ENCODE results near the gene UCK1.

The UCK1 gene

DNA sequence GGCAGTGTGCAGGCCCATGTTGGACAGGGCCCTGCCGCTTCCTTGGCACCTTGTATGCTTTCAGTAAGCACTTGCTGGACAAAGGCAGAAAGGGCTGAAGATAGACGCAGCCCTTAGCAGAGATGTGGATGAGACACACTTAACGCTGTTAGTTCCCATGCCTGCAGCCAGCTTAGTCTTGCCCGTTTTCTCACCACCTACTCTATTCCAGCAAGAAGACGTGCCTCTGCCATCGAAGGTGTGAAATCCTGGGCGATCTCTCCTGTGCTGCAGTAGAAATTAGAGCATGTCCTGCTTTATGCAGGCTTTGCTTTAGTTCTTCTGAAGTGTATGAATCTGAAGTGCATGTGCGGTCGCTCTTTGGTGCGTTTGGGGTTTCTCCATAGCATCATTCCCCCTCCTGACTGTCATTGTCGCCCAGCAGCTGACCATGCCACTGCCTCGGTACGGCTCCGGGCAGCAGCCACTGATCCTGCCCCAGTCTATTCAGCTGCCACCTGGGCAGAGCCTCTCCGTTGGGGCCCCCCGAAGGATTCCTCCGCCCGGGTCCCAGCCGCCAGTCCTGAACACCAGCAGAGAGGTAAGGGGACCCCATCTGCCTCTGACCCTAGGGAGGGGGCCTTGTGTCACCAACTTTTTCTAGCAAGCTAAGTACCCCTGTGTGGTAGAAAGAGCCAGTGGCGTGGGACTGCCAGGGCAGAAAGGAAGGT is 39.9 kb downstream of the UCK1 start:
- H2AK5ac ChIP-seq (ENCODE audit: low read length, severe bottlenecking) = no peak overlapping the region
- no peak for DNase-seq
- no peak overlapping the region for H2BK5ac ChIP-seq (ENCODE audit: low read depth, low read length, poor library complexity, severe bottlenecking)
- H3K23ac ChIP-seq (ENCODE audit: low read length in 2 of 2) = no peak overlapping the region
- no peak overlapping the region for H2AFZ ChIP-seq (ENCODE audit: low read depth, low read length)
- no peak overlapping the region for H3K14ac ChIP-seq (ENCODE audit: low read length in 2 of 2)
- H2BK120ac ChIP-seq (ENCODE audit: low read depth, low read length) = no peak overlapping the region
- H3K9me3 ChIP-seq (ENCODE audit: control insufficient read depth, low read length) = no peaks in the 10 kb centered on the region
- H2BK12ac ChIP-seq (ENCODE audit: low read length in 2 of 2) = no peak overlapping the region
- H3K4me3 ChIP-seq (ENCODE audit: insufficient read depth in 1 of 2, low read depth in 1 of 2, low read length in 2 of 2) = no peak overlapping the region
- no peak overlapping the region for H3K27ac ChIP-seq (ENCODE audit: low read length, poor library complexity, severe bottlenecking)
- no peak overlapping the region for H3K18ac ChIP-seq (ENCODE audit: low read depth in 1 of 2, low read length in 2 of 2)
- no peak overlapping the region for H4K91ac ChIP-seq (ENCODE audit: low read length)
- WGBS = 98% methylated on average over 20 of the region's 20 CpGs
- no peak overlapping the region for H3K4me2 ChIP-seq (ENCODE audit: low read length, poor library complexity, severe bottlenecking)
- peaks cover 98 to 99% of the 10 kb centered on the region in 2 experiments for H3K36me3 ChIP-seq (ENCODE audit: control insufficient read depth in 1 of 2, insufficient read depth in 2 of 2, low read depth in 1 of 2, low read length in 2 of 2)
- H2BK15ac ChIP-seq (ENCODE audit: low read depth, poor library complexity, severe bottlenecking) = no peak overlapping the region
- H3K27me3 ChIP-seq (ENCODE audit: control insufficient read depth in 1 of 2, insufficient read depth in 1 of 2, low read length in 2 of 2) = no peaks in the 10 kb centered on the region
- H3K9ac ChIP-seq (ENCODE audit: low read length) = no peak overlapping the region
- no peak overlapping the region for H4K8ac ChIP-seq (ENCODE audit: low read length)
- H3K4ac ChIP-seq (ENCODE audit: low read depth in 1 of 2, low read length in 2 of 2) = no peak overlapping the region
- H3K79me1 ChIP-seq (replicated peaks; ENCODE audit: low read length, poor library complexity, severe bottlenecking) = peaks cover 56% of the 10 kb centered on the region
- no peaks in the 10 kb centered on the region for H3K4me1 ChIP-seq (ENCODE audit: control insufficient read depth, insufficient read depth, low read depth, low read length)

DNA sequence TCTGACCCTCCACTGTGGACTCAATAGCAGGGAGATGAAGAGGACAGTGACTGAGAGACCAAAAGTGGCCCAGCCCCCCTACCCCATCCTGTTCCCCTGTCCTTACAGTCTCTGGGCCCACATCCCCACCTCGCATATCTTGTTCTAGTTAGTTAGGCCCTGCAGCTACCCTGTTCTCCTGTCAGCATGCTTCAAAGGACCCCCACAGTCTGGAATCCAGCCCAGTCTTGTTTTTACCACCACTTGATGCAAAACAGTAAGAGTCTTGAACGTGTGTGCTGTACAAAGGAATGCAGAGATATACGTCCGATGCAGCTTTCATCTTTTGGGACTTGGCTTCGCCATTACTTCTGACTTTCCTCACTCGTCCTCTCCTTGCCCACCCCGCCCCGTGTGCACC is 40.5 kb downstream of the UCK1 start:
- Histone ChIP-seq H3K36me3 (ENCODE audit: control insufficient read depth in 1 of 2, insufficient read depth in 2 of 2, low read depth in 1 of 2, low read length in 2 of 2) (peaks cover 98 to 99% of the 10 kb centered on the region in 2 experiments), H3K4me3 (ENCODE audit: insufficient read depth in 1 of 2, low read depth in 1 of 2, low read length in 2 of 2) (no peak overlapping the region), H4K8ac (ENCODE audit: low read length) (no peak overlapping the region), H3K23ac (ENCODE audit: low read length in 2 of 2) (no peak overlapping the region), H2BK5ac (ENCODE audit: low read depth, low read length, poor library complexity, severe bottlenecking) (no peak overlapping the region), H4K91ac (ENCODE audit: low read length) (no peak overlapping the region), H2BK15ac (ENCODE audit: low read depth, poor library complexity, severe bottlenecking) (no peak overlapping the region), H3K4me2 (ENCODE audit: low read length, poor library complexity, severe bottlenecking) (no peak overlapping the region), H2BK12ac (ENCODE audit: low read length in 2 of 2) (no peak overlapping the region), H2BK120ac (ENCODE audit: low read depth, low read length) (no peak overlapping the region), H3K9ac (ENCODE audit: low read length) (no peak overlapping the region), H3K9me3 (ENCODE audit: control insufficient read depth, low read length) (no peaks in the 10 kb centered on the region), H3K18ac (ENCODE audit: low read depth in 1 of 2, low read length in 2 of 2) (no peak overlapping the region), H3K27me3 (ENCODE audit: control insufficient read depth in 1 of 2, insufficient read depth in 1 of 2, low read length in 2 of 2) (no peaks in the 10 kb centered on the region), H3K14ac (ENCODE audit: low read length in 2 of 2) (no peak overlapping the region), H3K4ac (ENCODE audit: low read depth in 1 of 2, low read length in 2 of 2) (no peak overlapping the region), H3K4me1 (ENCODE audit: control insufficient read depth, insufficient read depth, low read depth, low read length) (no peaks in the 10 kb centered on the region), H3K27ac (ENCODE audit: low read length, poor library complexity, severe bottlenecking) (no peak overlapping the region), H2AK5ac (ENCODE audit: low read length, severe bottlenecking) (no peak overlapping the region), H3K79me1 (replicated peaks; ENCODE audit: low read length, poor library complexity, severe bottlenecking) (peaks cover 55% of the 10 kb centered on the region), H2AFZ (ENCODE audit: low read depth, low read length) (no peak overlapping the region)
- DNase-seq = no peak
- 83% methylated on average over 8 of the region's 8 CpGs for WGBS

DNA sequence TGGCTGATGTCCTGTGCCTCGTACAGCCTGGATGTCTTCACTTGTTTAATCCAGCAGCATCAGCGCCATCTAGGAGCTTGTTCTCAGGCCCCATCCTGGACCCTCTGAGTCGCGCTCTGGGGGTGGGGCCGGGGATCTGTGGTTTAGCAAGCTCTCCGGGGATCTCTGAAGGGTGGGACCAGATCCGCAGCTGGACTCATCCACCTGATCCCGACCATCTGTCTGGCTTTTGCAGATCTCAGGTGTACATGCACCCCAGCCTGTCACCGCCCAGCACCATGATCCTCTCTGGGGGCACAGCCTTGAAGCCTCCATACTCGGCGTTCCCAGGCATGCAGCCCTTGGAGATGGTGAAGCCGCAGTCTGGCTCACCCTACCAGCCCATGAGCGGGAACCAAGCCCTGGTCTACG is 43.4 kb downstream of the UCK1 start:
- Histone ChIP-seq H3K36me3 (ENCODE audit: control insufficient read depth in 1 of 2, insufficient read depth in 2 of 2, low read depth in 1 of 2, low read length in 2 of 2) (peaks cover 98 to 99% of the 10 kb centered on the region in 2 experiments), H2AFZ (ENCODE audit: low read depth, low read length) (no peak overlapping the region), H3K4me3 (ENCODE audit: insufficient read depth in 1 of 2, low read depth in 1 of 2, low read length in 2 of 2) (no peak overlapping the region), H2BK15ac (ENCODE audit: low read depth, poor library complexity, severe bottlenecking) (no peak overlapping the region), H2AK5ac (ENCODE audit: low read length, severe bottlenecking) (no peak overlapping the region), H3K23ac (ENCODE audit: low read length in 2 of 2) (no peak overlapping the region), H3K4me1 (ENCODE audit: control insufficient read depth, insufficient read depth, low read depth, low read length) (no peaks in the 10 kb centered on the region), H3K27me3 (ENCODE audit: control insufficient read depth in 1 of 2, insufficient read depth in 1 of 2, low read length in 2 of 2) (no peaks in the 10 kb centered on the region), H3K4ac (ENCODE audit: low read depth in 1 of 2, low read length in 2 of 2) (no peak overlapping the region), H3K9me3 (ENCODE audit: control insufficient read depth, low read length) (no peaks in the 10 kb centered on the region), H3K27ac (ENCODE audit: low read length, poor library complexity, severe bottlenecking) (no peak overlapping the region), H3K4me2 (ENCODE audit: low read length, poor library complexity, severe bottlenecking) (no peak overlapping the region), H2BK120ac (ENCODE audit: low read depth, low read length) (no peak overlapping the region), H3K14ac (ENCODE audit: low read length in 2 of 2) (no peak overlapping the region), H3K18ac (ENCODE audit: low read depth in 1 of 2, low read length in 2 of 2) (no peak overlapping the region), H4K91ac (ENCODE audit: low read length) (no peak overlapping the region), H3K79me1 (replicated peaks; ENCODE audit: low read length, poor library complexity, severe bottlenecking) (peaks cover 68% of the 10 kb centered on the region), H3K9ac (ENCODE audit: low read length) (no peak overlapping the region), H4K8ac (ENCODE audit: low read length) (no peak overlapping the region), H2BK12ac (ENCODE audit: low read length in 2 of 2) (no peak overlapping the region), H2BK5ac (ENCODE audit: low read depth, low read length, poor library complexity, severe bottlenecking) (no peak overlapping the region)
- DNase-seq = no peak
- WGBS = 93% methylated on average over 14 of the region's 14 CpGs

DNA sequence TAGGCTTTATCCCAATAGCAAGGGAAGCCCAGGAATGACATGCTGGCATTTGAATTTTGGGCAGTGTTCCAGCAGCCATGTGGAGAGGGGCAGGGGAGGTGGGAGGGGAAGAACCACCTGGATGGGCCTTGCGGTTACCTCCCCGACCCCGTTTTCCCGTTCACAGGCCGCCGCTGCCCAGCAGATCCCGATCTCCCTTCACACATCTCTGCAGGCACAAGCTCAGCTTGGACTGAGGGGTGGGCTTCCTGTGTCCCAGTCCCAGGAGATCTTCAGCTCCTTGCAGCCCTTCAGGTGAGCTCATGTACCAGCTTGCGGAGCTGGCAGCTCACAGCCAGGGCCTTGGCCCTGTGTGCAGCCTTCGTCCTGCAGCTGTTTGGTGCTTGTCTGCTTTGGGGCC is 44.1 kb downstream of the UCK1 start:
- H3K79me1 ChIP-seq (replicated peaks; ENCODE audit: low read length, poor library complexity, severe bottlenecking) = peaks cover 69% of the 10 kb centered on the region
- no peak overlapping the region for H2AK5ac ChIP-seq (ENCODE audit: low read length, severe bottlenecking)
- H2BK15ac ChIP-seq (ENCODE audit: low read depth, poor library complexity, severe bottlenecking) = no peak overlapping the region
- H3K27ac ChIP-seq (ENCODE audit: low read length, poor library complexity, severe bottlenecking) = no peak overlapping the region
- H3K9ac ChIP-seq (ENCODE audit: low read length) = no peak overlapping the region
- H3K4me1 ChIP-seq (ENCODE audit: control insufficient read depth, insufficient read depth, low read depth, low read length) = no peaks in the 10 kb centered on the region
- H3K4me2 ChIP-seq (ENCODE audit: low read length, poor library complexity, severe bottlenecking) = no peak overlapping the region
- H3K27me3 ChIP-seq (ENCODE audit: control insufficient read depth in 1 of 2, insufficient read depth in 1 of 2, low read length in 2 of 2) = no peaks in the 10 kb centered on the region
- no peak overlapping the region for H2BK5ac ChIP-seq (ENCODE audit: low read depth, low read length, poor library complexity, severe bottlenecking)
- no peak overlapping the region for H2BK12ac ChIP-seq (ENCODE audit: low read length in 2 of 2)
- H3K18ac ChIP-seq (ENCODE audit: low read depth in 1 of 2, low read length in 2 of 2) = no peak overlapping the region
- H4K91ac ChIP-seq (ENCODE audit: low read length) = no peak overlapping the region
- no peak overlapping the region for H3K14ac ChIP-seq (ENCODE audit: low read length in 2 of 2)
- H2BK120ac ChIP-seq (ENCODE audit: low read depth, low read length) = no peak overlapping the region
- no peaks in the 10 kb centered on the region for H3K9me3 ChIP-seq (ENCODE audit: control insufficient read depth, low read length)
- H3K4me3 ChIP-seq (ENCODE audit: insufficient read depth in 1 of 2, low read depth in 1 of 2, low read length in 2 of 2) = no peak overlapping the region
- no peak overlapping the region for H3K4ac ChIP-seq (ENCODE audit: low read depth in 1 of 2, low read length in 2 of 2)
- no peak for DNase-seq
- peaks cover 98 to 99% of the 10 kb centered on the region in 2 experiments for H3K36me3 ChIP-seq (ENCODE audit: control insufficient read depth in 1 of 2, insufficient read depth in 2 of 2, low read depth in 1 of 2, low read length in 2 of 2)
- WGBS = 87% methylated on average over 9 of the region's 9 CpGs
- no peak overlapping the region for H3K23ac ChIP-seq (ENCODE audit: low read length in 2 of 2)
- no peak overlapping the region for H4K8ac ChIP-seq (ENCODE audit: low read length)
- no peak overlapping the region for H2AFZ ChIP-seq (ENCODE audit: low read depth, low read length)

All from mesenchymal stem cell (in vitro differentiated cells and primary cell).